ENCODE measurements around the gene DHX9.

DNA sequence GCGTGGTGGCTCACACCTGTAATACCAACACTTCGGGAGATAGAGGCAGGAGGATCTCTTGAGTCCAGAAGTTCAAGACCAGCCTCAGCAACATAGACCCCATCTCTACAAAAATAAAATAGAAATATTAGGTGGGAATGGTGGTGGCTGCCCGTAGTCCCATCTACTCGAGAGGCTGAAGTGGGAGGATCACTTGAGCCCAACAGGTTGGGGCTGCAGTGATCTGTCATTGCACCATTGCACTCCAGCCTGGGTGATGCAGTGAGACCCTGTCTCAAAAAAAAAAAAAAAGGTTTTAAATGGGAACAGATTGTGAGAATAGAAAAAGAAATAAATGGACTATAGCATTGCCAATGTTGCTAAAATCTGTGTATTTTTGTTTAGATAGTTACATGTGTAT is 11.2 kb downstream of the DHX9 start:
- TF ChIP-seq POLR2AphosphoS5 (IDR thresholded peaks at IDR 0.05) (no peak), CTCF (IDR thresholded peaks at IDR 0.05) (no peak), POLR2A (IDR thresholded peaks at IDR 0.05) (no peak)
